ENCODE data around the gene WWOX. TPM values are rescaled to one million over a fixed set of nuclear protein-coding genes. Genes with fewer than 3 reads are reported as not detected.

Gene WWOX
- total and polyA plus RNA-seq, 2 experiments from 2014 or later: 17.0 to 39.8 TPM

GRCh38 chr16:78916928-78917545 is 817.6 kb downstream of the WWOX start:
- no peak for DNase-seq (ENCODE audit: low spot score)
- H3K79me2 ChIP-seq: no peaks in the 10 kb centered on the region
- H4K20me1 ChIP-seq (ENCODE audit: insufficient read depth, poor library complexity, severe bottlenecking): no peaks in the 10 kb centered on the region
- no peak overlapping the region for H3K4me2 ChIP-seq
- no peaks in the 10 kb centered on the region for H3K9me3 ChIP-seq (ENCODE audit: low read depth)
- H3K9me2 ChIP-seq (replicated peaks; ENCODE audit: insufficient read depth): no peaks in the 10 kb centered on the region
- no peaks in the 10 kb centered on the region for H3K27me3 ChIP-seq
- 79% methylated on average over 7 of the region's 7 CpGs for WGBS (ENCODE audit: low lambda C conversion rate, missing lambda C conversion rate)
- no peaks in the 10 kb centered on the region for H3K4me1 ChIP-seq (ENCODE audit: insufficient read depth)
- H2AFZ ChIP-seq: no peak overlapping the region
- H3K4me3 ChIP-seq: no peak overlapping the region
- H3K36me3 ChIP-seq (replicated peaks; ENCODE audit: insufficient read depth, low read depth): no peaks in the 10 kb centered on the region
- TF ChIP-seq EZH2 (IDR thresholded peaks at IDR 0.05; ENCODE audit: borderline replicate concordance) (no peak), CTCF (IDR thresholded peaks at IDR 0.05; ENCODE audit: poor library complexity) (no peak), EZH2phosphoT487 (IDR thresholded peaks at IDR 0.05; ENCODE audit: low read depth, severe bottlenecking, unreplicated experiment) (no peak)
- no peak overlapping the region for H3K27ac ChIP-seq

- Histone ChIP-seq H3K4me1 (ENCODE audit: insufficient read depth) (no peaks in the 10 kb centered on the region), H4K20me1 (ENCODE audit: insufficient read depth, poor library complexity, severe bottlenecking) (no peaks in the 10 kb centered on the region), H3K27me3 (no peaks in the 10 kb centered on the region), H3K9me2 (replicated peaks; ENCODE audit: insufficient read depth) (no peaks in the 10 kb centered on the region), H3K9me3 (ENCODE audit: low read depth) (no peaks in the 10 kb centered on the region), H3K36me3 (replicated peaks; ENCODE audit: insufficient read depth, low read depth) (no peaks in the 10 kb centered on the region), H3K4me3 (no peak overlapping the region), H3K79me2 (no peaks in the 10 kb centered on the region), H3K4me2 (no peak overlapping the region), H2AFZ (no peak overlapping the region), H3K27ac (no peak overlapping the region)
- 84% methylated on average over 8 of the region's 8 CpGs for WGBS (ENCODE audit: low lambda C conversion rate, missing lambda C conversion rate)
- TF ChIP-seq EZH2 (IDR thresholded peaks at IDR 0.05; ENCODE audit: borderline replicate concordance) (no peak), CTCF (IDR thresholded peaks at IDR 0.05; ENCODE audit: poor library complexity) (no peak), EZH2phosphoT487 (IDR thresholded peaks at IDR 0.05; ENCODE audit: low read depth, severe bottlenecking, unreplicated experiment) (no peak)
- DNase-seq (ENCODE audit: low spot score): no peak
Observed at GRCh38 chr16:78918805-78919305, 819.4 kb downstream of the WWOX start.

- Histone ChIP-seq H3K79me2 (no peaks in the 10 kb centered on the region), H3K9me3 (ENCODE audit: low read depth) (no peaks in the 10 kb centered on the region), H3K9me2 (replicated peaks; ENCODE audit: insufficient read depth) (no peaks in the 10 kb centered on the region), H3K27ac (no peak overlapping the region), H3K36me3 (replicated peaks; ENCODE audit: insufficient read depth, low read depth) (no peaks in the 10 kb centered on the region), H2AFZ (no peak overlapping the region), H3K4me3 (no peak overlapping the region), H3K4me1 (ENCODE audit: insufficient read depth) (no peaks in the 10 kb centered on the region), H3K4me2 (no peak overlapping the region), H4K20me1 (ENCODE audit: insufficient read depth, poor library complexity, severe bottlenecking) (no peaks in the 10 kb centered on the region), H3K27me3 (no peaks in the 10 kb centered on the region)
- WGBS (ENCODE audit: low lambda C conversion rate, missing lambda C conversion rate): 83% methylated on average over 8 of the region's 8 CpGs
- TF ChIP-seq EZH2phosphoT487 (IDR thresholded peaks at IDR 0.05; ENCODE audit: low read depth, severe bottlenecking, unreplicated experiment): no peak
- no peak for TF ChIP-seq CTCF (IDR thresholded peaks at IDR 0.05; ENCODE audit: poor library complexity)
- no peak for TF ChIP-seq EZH2 (IDR thresholded peaks at IDR 0.05; ENCODE audit: borderline replicate concordance)
- DNase-seq (ENCODE audit: low spot score): no peak
Observed at GRCh38 chr16:78919852-78920251, 820.4 kb downstream of the WWOX start.

All from hepatocyte (in vitro differentiated cells).